GM12878 (cell line): ENCODE data around the gene SRPK2.

ENCODE experiments used
- CTCF ChIP-seq, 3 experiments: IDR thresholded peaks in 2 of 3; conservative IDR thresholded peaks in 1 of 3; 2 replicates each; pipeline ENCODE4 v1.5.1; 2011; ENCODE audit warnings: low read depth in 3 of 3, low read length in 3 of 3, mild to moderate bottlenecking in 3 of 3, control low read depth in 2 of 3, moderate library complexity in 2 of 3, inconsistent platforms in 1 of 3, mixed read lengths in 1 of 3; ENCODE audit not compliant: control insufficient read depth in 2 of 3, insufficient read depth in 1 of 3; ENCODE audit errors: extremely low read depth in 1 of 3
- KDM1A ChIP-seq: fragments of 200-600 bp; sonication (generic); IDR thresholded peaks from 2 replicates; pipeline ENCODE4 v1.6.1; 2016; ENCODE audit warnings: borderline replicate concordance
- SP1 ChIP-seq: IDR thresholded peaks from one replicate; pipeline ENCODE4 v1.6.1; 2011; ENCODE audit warnings: low read depth, low read length

- TF ChIP-seq SP1 (no peak), CTCF (IDR thresholded peaks at IDR 0.05 in 2 of 3, conservative IDR thresholded peaks at IDR 0.05 in 1 of 3; ENCODE audit: control insufficient read depth in 2 of 3, extremely low read depth in 1 of 3, insufficient read depth in 1 of 3, low read depth in 3 of 3, low read length in 3 of 3) (no peak), KDM1A (no peak)
Observed at GRCh38 chr7:105112440-105113418, 276.0 kb downstream of the SRPK2 start.
